GM15510 (cell line): ENCODE data around the gene STAB1.

ENCODE experiments used
- POLR2A ChIP-seq: IDR thresholded peaks from 3 replicates; pipeline ENCODE4 v1.6.1; 2011; ENCODE audit warnings: borderline replicate concordance; ENCODE audit not compliant: insufficient read length; ENCODE audit errors: extremely low read depth

The STAB1 gene

DNA sequence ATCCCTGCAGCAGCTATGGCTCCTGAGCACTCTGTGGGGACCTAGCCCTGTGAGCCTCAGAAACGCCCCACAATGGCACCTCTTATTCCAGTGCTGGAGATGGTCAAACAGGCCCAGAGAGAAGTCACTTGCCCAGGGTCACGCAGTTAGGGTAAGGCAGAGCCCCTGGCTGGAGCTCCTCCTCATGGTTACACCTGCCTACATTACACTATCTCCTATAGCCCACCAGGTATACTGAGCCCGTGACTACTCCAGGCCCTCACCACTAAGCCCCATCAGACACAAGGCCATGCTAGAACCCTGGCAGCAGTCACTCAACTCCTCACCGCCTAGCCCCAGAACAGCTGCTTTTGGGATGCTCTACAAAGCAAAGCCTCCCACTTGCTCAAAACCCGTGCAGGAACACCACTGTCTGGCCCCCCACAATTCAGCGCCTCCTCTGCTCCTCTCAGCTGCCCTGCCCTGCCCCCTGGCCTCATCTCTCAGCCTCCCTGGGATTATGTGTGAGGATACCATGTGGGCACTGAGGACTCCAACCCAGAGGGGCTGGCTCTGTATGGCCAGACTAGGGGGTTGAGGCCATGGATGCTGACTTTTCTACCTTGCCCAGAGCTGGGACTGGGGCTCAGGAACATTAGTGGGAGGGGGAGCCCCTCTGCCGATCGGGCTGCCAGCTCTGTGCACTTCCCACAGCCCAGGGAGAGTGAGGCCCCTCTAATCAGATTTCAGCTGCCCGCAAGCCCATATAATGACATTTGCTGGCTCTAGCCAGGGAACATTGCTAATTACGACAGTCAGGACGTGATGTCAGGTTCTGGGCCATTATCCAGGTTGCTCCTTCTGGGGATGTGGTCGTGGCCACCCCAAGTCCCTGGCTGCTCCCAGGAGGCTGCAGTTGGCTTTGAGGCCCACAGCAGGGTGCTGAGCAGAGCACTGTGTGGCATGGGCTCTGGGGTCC, 34.5 kb downstream of the STAB1 start:
- no peak for TF ChIP-seq POLR2A

DNA sequence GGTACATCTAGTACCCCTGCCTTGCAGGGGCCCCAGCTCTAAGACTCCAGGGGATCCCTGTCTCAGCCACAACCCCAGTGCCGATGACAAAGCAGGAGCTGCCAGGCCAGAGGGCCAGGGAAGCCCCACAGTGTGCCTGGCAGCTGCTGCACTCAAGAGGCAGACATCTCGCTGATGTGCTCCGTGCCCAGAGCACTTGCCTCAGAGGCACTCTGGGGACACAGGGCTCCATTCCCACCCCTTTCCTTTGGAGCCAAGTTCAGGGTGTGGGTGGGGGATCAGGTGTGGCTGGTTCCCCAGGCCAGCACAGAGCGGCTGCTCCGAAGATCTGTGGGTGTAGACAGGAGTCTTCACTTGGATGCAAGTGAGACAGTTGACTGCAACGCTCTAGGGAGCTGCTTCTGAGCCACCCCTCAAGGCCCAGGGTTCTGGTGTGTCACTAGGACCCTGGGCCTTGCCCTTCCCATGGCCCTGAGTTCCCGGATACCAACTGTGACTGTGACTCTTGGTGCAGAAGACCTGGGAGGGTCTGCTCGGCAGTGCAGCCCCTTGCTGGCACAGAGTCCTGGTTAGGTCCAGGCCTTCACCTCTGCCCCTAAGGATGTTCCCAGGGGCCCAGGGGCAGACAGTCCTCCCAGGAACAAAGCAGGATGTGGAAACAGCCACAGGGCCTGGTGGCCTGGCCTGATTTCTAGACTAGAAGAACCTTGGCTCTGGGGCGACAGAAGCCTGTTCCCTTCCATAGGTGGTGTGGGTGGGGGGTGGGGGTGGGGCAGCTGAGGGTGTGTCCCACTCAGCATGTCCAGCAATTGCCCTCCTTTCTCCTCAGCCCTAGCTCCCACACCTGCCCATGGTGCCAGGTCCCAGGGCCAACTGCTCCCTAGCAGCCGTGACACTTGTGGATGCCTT, 36.0 kb downstream of the STAB1 start:
- TF ChIP-seq POLR2A = no peak

DNA sequence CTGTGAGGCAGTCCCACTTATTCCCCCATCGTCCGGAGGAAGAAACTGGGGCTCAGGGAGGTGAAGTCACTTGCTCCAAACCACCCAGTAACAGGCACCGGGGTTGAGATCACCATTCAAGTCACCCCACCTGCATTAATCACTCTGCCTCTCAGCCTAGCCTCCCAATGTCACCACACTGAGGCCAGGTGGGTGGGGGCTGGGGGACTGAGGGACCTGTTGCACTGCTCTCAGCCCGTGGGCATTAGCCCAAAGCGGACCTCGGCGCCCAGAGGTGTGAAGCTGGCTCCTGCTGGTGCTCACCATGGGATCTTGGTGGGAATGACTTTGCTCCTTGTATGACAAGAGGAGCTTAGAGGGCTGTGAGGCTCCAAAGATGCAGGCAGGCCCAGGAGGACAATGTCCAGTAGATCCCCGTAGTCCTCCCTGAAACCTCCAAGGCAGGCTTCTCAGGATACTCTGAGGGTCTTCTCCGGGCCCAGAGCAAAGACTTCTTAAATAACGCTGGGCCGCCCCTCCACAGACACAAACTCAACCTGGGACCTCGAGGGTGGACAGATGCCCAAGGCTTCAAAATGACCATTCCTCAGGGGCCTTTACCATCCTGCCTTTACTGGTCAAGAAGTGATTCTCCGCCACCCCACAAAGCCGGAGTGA, 36.9 kb downstream of the STAB1 start:
- TF ChIP-seq POLR2A = no peak

DNA sequence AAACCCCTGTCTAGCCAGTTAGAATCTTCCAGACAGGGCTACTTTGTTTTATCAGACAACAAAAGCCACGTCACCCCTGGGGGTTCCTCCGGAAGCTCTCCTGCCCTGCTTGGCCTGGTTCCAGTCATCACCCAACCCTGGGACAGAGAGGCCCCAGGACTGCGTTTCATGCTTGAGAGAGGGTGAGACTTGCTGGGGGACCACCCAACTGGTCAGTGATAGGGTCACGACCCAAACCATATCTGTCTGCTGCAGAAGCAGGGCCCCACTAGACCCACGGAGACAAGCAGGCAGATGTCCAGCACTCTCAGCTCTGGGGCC, 37.3 kb downstream of the STAB1 start:
- no peak for TF ChIP-seq POLR2A

DNA sequence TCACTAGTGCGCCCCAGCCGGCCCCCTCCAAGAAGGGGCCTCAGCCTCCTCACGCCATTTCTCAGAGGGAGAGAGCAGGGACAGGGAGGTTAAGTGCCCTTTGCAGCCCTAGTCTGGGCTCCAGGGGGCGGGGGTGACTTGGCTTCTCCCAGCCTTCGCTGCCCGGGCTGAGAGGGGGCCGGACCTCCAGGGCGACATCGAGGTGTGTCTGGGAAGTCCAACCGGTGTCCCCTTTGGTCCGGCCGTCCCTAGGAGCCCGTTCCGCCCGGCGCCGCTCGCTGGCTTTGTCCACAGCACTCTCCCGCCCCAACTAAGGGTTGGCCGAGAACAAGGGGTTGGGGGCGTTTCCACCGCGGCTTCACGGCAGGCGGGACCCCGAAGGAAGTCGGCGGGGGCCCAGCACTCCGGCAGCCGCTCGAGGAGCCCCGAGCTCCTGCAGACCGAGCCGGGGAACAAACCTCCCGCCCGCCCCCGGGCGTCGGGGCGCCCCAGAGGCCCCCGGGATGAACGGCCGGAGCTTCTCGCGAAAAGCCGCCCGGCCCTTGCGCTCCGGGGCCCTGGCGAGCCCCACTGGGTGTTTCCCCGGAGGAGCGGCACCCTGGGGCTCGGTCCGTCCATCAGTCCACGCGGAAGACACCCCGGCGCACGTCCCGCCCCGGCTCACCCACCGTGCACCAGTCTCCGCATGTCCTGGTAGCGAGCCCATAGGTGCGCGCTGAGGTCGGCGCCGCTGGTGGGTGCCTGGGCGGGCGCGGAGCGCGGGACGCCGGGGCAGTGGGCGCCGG, 37.9 kb downstream of the STAB1 start:
- TF ChIP-seq POLR2A = no peak

DNA sequence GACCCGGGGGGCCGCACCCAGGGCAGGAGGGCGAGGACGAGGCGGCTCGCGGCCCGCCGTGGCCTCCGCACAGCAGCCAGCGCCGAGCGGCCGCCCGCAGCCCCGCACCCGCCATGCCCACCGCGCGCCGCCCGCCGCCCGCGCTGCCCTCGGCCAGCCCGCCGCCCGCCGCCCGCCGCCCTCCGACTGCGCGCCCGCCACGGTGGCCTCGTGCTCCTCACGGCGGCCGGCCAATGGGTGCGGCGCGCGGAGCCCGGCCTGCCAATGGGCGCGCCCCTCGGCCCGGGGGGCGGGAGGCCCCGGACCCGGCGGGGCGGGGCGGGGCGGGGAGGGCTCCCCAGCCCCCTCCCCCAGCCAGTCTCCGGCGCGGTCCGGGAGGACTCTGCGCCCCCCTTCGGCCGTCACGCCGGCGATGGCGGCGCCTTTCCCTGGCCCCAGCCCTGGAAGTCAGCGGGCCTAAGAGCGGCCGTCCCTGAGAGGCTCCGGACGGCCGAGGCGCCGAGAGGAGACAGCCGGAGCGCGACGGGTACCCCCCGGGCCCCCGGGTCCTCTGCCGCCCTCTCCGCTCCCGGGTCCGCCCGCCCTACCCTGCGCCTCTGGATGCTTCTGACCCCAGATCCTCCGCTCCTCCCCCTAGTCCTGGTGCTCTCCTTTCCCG, 38.6 kb downstream of the STAB1 start, which contains the start of gene NT5DC2:
Gene NT5DC2, minus strand, starts transcription at position 235 of the 658 bp plus-strand sequence. Its CDS starts 120 bp downstream, at position 115.
- peak; percentile 52 for TF ChIP-seq POLR2A

DNA sequence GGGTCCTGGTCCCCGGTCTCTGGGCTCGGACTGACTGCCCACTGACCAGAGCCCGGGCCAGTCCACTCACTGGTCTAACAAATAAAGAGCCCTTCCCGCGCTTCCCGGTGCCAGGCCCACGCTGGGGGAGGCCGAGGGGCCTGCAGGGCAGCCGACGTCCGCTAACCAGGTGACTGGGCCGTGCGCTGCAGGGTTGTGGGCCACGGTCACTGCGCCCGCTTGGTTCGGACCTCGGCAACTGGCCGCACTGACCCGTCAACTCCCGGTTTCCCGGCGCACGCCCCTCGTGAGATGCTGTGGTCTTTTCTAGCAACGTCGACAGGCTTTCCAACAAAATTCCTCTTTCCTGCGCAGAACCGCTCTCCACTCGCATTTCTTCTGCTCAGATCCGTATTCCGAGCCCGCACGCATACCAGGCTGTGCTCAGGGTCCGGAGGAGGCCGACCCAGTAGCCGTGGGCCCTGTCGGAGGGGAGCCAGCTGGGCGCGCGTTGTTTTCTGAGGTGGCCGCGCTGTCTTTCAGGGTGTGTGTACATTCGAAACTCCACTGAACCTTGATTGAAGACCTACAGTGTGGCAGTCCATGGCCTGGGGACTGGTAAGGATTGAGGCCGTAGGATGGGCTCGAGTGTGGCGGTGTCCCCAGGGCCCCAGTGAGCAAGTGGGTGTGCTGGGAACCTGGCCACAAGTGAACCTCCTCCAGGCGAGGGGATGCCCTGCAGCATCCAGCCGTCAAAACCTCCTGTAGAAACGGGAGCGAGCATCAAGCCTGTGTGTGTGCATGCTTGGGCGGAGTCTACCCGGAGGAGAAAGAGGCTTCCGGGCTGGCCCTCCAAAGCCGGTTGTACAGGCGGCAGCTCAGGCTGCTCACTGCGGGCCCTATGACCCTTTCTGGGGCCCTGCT, 39.4 kb downstream of the STAB1 start:
- TF ChIP-seq POLR2A = no peak

DNA sequence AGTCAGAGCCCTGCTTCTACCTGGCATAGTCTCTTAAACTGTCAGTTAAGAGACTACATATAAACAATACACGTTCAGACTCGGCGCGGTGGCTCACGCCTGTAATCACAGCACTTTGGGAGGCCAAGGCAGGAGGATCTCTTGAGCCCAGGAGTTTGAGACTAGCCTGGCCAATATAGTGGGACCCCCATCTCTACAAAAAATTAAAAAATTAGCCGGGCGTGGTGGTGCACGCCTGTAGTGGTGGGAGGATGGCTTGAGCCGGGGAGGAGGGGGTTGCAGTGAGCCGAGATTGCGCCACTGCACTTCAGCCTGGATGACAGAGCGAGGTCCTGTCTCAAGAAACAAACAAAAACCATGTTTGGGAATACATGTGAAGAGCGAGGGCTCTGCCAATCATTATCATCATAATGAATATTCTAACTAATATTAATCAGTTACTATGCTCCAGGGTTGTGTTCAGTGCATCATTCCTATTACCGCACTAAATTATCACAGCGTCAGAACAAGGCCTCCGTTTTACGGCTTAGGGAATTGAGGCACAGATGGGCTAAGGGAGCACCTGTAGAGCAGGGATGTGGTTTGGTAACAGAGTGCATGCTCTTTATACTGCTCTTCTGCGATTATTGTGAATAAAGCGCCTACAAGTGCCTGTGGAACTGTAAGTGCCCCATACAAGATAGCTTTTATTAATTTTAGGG, 40.4 kb downstream of the STAB1 start:
- no peak for TF ChIP-seq POLR2A

DNA sequence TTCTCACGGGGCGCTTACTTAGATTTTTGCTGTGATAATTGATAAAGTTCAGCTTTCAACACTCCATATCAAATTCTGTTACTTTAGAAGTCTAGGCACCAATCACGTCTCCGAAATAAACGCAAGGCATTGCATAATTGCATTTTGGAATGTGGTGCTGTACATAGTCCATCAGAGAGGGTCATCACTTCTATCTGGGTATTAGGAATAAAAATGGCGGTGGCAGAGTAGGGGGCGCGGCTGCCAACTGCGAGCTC, 40.9 kb downstream of the STAB1 start:
- no peak for TF ChIP-seq POLR2A

DNA sequence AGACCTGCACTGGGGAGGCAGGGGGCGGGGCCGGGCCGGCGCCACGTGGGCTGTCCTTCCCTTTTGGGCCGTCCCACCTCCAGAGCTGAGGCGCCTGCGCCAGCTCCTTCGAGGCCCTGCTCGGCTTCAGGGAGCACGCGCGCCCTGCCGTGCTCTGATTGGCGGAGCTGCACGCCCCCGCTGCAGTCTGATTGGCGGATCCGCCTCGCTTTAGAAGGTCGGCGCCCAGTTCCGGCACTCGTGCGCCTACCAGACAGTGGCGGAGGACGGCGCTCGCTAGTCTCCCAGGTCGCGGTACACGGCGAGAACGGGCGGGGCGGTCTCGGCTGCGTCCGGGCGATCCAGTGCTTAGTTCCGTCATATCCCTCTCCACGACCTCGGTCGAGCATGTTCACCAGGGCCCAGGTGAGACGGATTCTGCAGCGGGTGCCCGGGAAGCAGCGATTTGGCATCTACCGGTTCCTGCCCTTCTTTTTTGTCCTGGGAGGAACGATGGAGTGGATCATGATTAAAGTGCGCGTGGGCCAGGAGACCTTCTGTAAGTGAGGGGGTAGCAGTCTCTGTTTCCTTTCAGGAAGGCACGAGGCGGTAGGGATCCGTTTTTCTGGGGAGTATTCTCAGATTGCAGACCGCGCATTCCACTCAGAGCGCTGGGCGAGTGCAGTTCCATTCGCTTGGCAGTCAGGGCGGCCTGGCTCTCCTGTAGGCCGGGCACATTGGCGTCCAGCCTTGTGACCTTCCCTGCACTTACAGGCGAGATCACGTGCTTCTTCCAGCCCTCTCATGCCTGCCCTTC, 41.4 kb downstream of the STAB1 start, which contains the start of gene UQCC5:
Gene UQCC5, plus strand, starts transcription at position 237 of the 796 bp plus-strand sequence. Its CDS starts 151 bp downstream, at position 388.
- TF ChIP-seq POLR2A = peak; percentile 99

DNA sequence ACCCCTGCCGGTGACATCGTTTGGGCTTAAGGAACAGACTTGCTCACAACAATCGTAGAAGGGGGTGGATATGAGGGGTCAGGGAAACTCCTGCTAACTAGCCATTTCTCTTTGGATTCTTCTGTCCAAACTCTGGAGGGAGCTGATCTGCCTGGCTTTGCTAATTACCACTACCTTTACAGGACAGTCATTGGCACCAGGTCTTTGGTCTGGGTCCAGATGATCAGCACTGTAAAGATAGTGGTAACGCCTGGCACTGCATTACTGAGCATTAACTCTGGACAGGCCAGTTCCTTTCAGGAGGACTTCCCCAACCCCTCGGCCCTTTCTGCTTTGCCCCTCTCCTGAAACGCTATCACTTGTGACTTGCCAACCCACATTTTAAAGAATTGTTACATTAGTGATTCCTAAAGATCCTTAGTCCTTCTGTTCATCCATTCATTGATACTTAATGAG, 42.1 kb downstream of the STAB1 start:
- TF ChIP-seq POLR2A = no peak

DNA sequence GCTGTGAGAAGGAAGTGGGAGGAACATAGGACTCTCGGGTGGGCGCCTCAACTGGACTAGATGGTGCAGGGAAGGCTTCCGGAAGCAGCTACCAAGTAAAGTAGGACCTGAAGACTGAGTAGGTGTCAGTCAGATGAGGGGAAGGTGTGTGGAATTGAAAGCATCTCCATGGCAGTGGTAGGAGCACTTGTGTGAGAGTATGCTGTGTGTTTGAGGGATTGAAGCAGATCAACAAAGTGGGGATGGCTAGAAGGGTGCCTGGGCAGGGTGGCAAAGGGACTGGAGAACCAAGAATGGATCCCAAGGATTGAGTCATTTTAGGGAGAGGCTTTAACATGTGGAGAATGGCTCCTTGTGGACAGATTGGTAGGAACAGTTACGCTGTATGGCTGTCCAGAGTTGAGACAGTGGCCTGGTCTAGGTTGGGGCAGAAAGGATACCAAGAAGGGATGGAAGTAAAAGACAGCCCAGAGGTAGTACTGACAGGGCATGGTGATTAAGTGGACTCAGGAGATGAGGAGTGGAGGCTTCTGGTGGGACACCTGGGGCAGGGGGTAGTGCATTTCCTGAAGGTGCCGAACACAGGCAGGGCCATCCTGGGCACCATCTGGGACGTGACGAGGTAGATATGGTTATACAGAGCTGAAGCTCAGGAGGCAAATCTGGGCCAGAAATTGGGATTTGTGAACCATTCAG, 42.7 kb downstream of the STAB1 start:
- no peak for TF ChIP-seq POLR2A
